ENCODE results near the gene CRTC2.
"Not testable (repeated sequence)": the region's sequence is repeated elsewhere in the genome, so short reads cannot be mapped to it uniquely, and the experiment has no call there.

The CRTC2 gene, protein sequence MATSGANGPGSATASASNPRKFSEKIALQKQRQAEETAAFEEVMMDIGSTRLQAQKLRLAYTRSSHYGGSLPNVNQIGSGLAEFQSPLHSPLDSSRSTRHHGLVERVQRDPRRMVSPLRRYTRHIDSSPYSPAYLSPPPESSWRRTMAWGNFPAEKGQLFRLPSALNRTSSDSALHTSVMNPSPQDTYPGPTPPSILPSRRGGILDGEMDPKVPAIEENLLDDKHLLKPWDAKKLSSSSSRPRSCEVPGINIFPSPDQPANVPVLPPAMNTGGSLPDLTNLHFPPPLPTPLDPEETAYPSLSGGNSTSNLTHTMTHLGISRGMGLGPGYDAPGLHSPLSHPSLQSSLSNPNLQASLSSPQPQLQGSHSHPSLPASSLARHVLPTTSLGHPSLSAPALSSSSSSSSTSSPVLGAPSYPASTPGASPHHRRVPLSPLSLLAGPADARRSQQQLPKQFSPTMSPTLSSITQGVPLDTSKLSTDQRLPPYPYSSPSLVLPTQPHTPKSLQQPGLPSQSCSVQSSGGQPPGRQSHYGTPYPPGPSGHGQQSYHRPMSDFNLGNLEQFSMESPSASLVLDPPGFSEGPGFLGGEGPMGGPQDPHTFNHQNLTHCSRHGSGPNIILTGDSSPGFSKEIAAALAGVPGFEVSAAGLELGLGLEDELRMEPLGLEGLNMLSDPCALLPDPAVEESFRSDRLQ

DNA sequence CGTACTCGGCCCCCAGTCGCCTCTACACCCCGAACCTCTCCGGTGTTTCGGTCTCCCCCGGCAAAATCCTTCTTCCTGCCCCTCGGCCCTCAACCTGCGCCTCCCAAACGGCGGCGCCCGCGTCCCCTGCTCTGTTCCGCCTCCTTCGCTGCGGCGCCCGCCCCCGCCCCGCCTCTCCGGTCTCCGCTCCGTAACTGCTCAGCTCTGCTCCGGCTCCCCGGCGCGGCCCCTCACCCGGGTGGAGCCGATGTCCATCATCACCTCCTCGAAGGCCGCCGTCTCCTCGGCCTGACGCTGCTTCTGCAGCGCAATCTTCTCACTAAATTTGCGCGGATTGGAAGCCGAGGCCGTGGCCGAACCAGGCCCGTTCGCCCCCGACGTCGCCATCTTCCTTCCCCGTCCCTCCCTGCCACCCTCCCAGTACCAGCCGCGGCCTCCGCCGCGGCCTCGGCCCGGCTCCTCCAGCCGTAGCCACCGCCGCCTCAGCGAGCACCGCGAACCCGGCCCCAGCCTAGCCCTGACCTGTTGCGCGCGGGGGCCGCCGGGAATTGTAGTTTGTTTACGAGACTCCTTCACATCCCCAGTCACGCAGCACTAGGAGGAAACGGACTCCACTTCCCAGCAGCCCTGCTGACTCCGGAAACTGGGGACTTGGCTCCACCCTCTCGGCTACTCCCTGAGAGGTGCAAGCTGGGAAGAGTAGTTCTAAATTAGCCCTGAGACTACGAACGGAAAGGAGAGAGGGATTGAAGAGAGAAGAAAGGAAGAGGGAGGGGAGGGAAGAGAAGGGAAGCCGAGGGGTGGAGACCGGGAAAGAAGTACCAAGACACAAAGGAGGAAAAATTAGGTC is at the start of gene CRTC2:
Gene CRTC2, minus strand, starts transcription at position 502 of the 850 bp plus-strand sequence. Its CDS starts 115 bp downstream, at position 387.
- no peaks in the 10 kb centered on the region for H3K27me3 ChIP-seq (ENCODE audit: control insufficient read depth, insufficient read depth, low read length)
- H3K9ac ChIP-seq (ENCODE audit: low read length) = peak within 1 kb of the TSS; percentile 91
- H3K4me1 ChIP-seq (ENCODE audit: control insufficient read depth, insufficient read depth, low read length) = peaks cover 15% of the 10 kb centered on the region
- H3K4me3 ChIP-seq (ENCODE audit: low read length) = peak within 1 kb of the TSS; percentile 93
- peak within 1 kb of the TSS; percentile 89 for H3K27ac ChIP-seq (ENCODE audit: low read depth, low read length)
- H3K36me3 ChIP-seq (ENCODE audit: control insufficient read depth, insufficient read depth, low read length) = peaks cover 5% of the 10 kb centered on the region

DNA sequence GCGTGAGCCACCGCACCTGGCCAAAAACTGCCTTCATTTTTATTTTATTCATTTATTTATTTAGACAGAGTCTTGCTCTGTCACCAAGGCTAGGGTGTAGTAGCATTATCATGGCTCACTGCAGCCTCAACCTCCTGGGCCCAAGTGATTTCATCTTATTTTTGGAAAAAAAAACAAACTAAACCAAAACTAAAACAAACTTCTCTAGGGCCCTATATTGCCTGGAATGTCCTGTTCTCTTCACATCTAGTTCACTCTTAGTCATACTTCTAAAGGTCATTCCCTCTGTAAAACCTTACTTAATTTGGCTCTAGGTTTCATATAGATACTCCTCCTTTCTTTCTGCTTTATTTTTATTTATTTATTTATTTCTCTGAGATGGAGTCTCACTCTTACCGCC is 47.7 kb upstream of the CRTC2 start:
- no peak overlapping the region for H3K9ac ChIP-seq (ENCODE audit: low read length)
- no peaks in the 10 kb centered on the region for H3K27me3 ChIP-seq (ENCODE audit: control insufficient read depth, insufficient read depth, low read length)
- H3K4me1 ChIP-seq (ENCODE audit: control insufficient read depth, insufficient read depth, low read length) = no peaks in the 10 kb centered on the region
- no peak overlapping the region for H3K4me3 ChIP-seq (ENCODE audit: low read length)
- H3K27ac ChIP-seq (ENCODE audit: low read depth, low read length) = no peak overlapping the region
- no peaks in the 10 kb centered on the region for H3K36me3 ChIP-seq (ENCODE audit: control insufficient read depth, insufficient read depth, low read length)

DNA sequence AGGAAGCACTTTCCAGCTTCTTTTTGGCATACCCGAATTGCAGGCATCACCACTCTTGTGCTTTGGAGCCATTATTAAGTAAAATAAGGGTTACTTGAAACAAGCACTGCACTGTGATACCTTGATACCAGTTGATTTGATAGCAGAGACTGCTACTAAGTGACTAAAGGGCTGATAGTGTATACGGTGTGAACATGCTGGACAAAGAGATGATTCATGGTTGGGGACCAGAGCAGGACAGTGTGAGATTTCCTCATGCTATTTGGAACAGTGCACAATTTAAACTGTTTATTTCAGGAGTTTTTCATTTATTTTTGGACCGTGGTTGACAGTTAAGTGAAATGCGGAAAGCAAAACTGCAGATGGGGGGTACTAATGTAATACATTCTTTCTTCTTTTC is 42.0 kb upstream of the CRTC2 start:
- Histone ChIP-seq H3K27ac (ENCODE audit: low read depth, low read length) (no peak overlapping the region), H3K27me3 (ENCODE audit: control insufficient read depth, insufficient read depth, low read length) (no peaks in the 10 kb centered on the region), H3K9ac (ENCODE audit: low read length) (no peak overlapping the region), H3K4me1 (ENCODE audit: control insufficient read depth, insufficient read depth, low read length) (no peaks in the 10 kb centered on the region), H3K4me3 (ENCODE audit: low read length) (no peak overlapping the region), H3K36me3 (ENCODE audit: control insufficient read depth, insufficient read depth, low read length) (no peaks in the 10 kb centered on the region)

- H3K4me3 ChIP-seq (ENCODE audit: low read length); H3K27ac ChIP-seq (ENCODE audit: low read depth, low read length); H3K4me1 ChIP-seq (ENCODE audit: control insufficient read depth, insufficient read depth, low read length); H3K27me3 ChIP-seq (ENCODE audit: control insufficient read depth, insufficient read depth, low read length); H3K36me3 ChIP-seq (ENCODE audit: control insufficient read depth, insufficient read depth, low read length); H3K9ac ChIP-seq (ENCODE audit: low read length): not testable (repeated sequence)
Observed at GRCh38 chr1:153996882-153997281, 38.5 kb upstream of the CRTC2 start.

DNA sequence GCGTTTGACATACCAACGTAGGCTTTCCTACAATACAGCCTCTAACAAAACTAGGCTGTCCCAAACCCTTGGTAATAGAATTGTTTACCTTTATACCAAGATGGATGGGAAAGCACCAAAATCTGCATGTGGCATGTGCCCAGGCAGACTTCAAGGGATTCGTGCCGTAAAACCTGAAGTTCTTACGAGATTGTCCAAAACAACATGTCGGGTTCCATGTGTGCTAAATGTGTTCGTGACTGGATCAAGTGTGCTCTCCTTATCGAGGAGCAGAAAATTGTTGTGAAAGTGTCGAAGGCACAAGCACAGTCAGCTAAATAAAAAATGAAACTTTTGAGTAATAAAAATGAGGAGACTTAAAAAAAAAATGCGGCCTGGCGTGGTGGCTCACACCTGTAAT is 37.2 kb upstream of the CRTC2 start:
- Histone ChIP-seq H3K4me3 (ENCODE audit: low read length) (no peak overlapping the region), H3K9ac (ENCODE audit: low read length) (no peak overlapping the region), H3K36me3 (ENCODE audit: control insufficient read depth, insufficient read depth, low read length) (peaks cover 8% of the 10 kb centered on the region), H3K27me3 (ENCODE audit: control insufficient read depth, insufficient read depth, low read length) (no peaks in the 10 kb centered on the region), H3K4me1 (ENCODE audit: control insufficient read depth, insufficient read depth, low read length) (peaks cover 11% of the 10 kb centered on the region), H3K27ac (ENCODE audit: low read depth, low read length) (no peak overlapping the region)

GRCh38 chr1:153995202-153995601 is 36.8 kb upstream of the CRTC2 start:
- Histone ChIP-seq H3K4me1 (ENCODE audit: control insufficient read depth, insufficient read depth, low read length) (peaks cover 11% of the 10 kb centered on the region), H3K27me3 (ENCODE audit: control insufficient read depth, insufficient read depth, low read length) (no peaks in the 10 kb centered on the region), H3K4me3 (ENCODE audit: low read length) (no peak overlapping the region), H3K36me3 (ENCODE audit: control insufficient read depth, insufficient read depth, low read length) (peaks cover 8% of the 10 kb centered on the region), H3K9ac (ENCODE audit: low read length) (no peak overlapping the region), H3K27ac (ENCODE audit: low read depth, low read length) (no peak overlapping the region)

DNA sequence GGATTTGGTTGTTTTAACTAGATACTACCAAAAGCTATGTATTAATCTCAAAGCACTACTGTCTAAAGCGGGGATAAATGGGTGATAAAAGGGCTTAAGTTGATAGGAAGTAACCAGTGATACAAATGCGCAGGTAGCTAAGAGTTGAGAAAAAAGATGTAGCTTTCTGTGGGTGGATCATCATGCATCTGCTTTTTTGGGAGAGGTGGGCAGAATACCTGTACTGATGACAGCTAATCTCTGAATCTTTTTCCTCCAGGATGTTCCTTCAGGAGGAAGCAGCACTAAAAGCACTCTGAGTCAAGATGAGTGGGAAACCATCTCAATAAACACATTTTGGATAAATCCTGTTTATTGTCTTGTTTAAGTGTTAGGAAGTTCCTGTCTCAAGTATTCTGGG is 33.4 kb upstream of the CRTC2 start:
- Histone ChIP-seq H3K9ac (ENCODE audit: low read length) (no peak overlapping the region), H3K27me3 (ENCODE audit: control insufficient read depth, insufficient read depth, low read length) (no peaks in the 10 kb centered on the region), H3K27ac (ENCODE audit: low read depth, low read length) (peak overlapping the region; percentile 99), H3K36me3 (ENCODE audit: control insufficient read depth, insufficient read depth, low read length) (peaks cover 8% of the 10 kb centered on the region), H3K4me1 (ENCODE audit: control insufficient read depth, insufficient read depth, low read length) (peaks cover 11% of the 10 kb centered on the region), H3K4me3 (ENCODE audit: low read length) (peak overlapping the region; percentile 100)

DNA sequence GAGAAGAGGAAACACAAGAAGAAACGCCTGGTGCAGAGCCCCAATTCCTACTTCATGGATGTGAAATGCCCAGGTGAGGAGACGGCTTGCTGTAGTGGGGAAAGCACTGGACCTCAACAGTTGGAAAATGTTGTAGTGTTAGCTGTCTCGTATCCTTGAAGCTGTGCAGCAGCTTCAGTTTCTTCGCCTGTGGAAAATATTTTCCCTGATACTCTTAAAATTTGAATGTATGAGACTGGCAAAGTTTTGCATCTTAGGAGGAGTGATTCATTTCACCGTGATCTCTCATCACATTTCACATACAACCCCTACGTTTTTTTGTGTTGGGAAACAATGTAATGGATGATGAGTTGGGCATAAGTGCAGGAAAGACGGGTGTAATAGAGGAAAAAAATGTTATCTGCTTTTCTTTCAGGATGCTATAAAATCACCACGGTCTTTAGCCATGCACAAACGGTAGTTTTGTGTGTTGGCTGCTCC is 32.8 kb upstream of the CRTC2 start:
- no peaks in the 10 kb centered on the region for H3K27me3 ChIP-seq (ENCODE audit: control insufficient read depth, insufficient read depth, low read length)
- peak overlapping the region; percentile 99 for H3K27ac ChIP-seq (ENCODE audit: low read depth, low read length)
- H3K36me3 ChIP-seq (ENCODE audit: control insufficient read depth, insufficient read depth, low read length) = peaks cover 8% of the 10 kb centered on the region
- peaks cover 11% of the 10 kb centered on the region for H3K4me1 ChIP-seq (ENCODE audit: control insufficient read depth, insufficient read depth, low read length)
- H3K9ac ChIP-seq (ENCODE audit: low read length) = peak overlapping the region; percentile 96
- H3K4me3 ChIP-seq (ENCODE audit: low read length) = peak overlapping the region; percentile 100

GRCh38 chr1:153990468-153991150 is 32.2 kb upstream of the CRTC2 start, which contains the start of gene RPS27:
TSS of gene RPS27 (plus strand) at chr1:153990762. CDS start at chr1:153990797, 35 bp downstream.
- peak within 1 kb of the TSS; percentile 96 for H3K9ac ChIP-seq (ENCODE audit: low read length)
- peak within 1 kb of the TSS; percentile 100 for H3K4me3 ChIP-seq (ENCODE audit: low read length)
- H3K4me1 ChIP-seq (ENCODE audit: control insufficient read depth, insufficient read depth, low read length) = peaks cover 11% of the 10 kb centered on the region
- H3K27ac ChIP-seq (ENCODE audit: low read depth, low read length) = peak within 1 kb of the TSS; percentile 99
- no peaks in the 10 kb centered on the region for H3K27me3 ChIP-seq (ENCODE audit: control insufficient read depth, insufficient read depth, low read length)
- H3K36me3 ChIP-seq (ENCODE audit: control insufficient read depth, insufficient read depth, low read length) = peaks cover 8% of the 10 kb centered on the region

DNA sequence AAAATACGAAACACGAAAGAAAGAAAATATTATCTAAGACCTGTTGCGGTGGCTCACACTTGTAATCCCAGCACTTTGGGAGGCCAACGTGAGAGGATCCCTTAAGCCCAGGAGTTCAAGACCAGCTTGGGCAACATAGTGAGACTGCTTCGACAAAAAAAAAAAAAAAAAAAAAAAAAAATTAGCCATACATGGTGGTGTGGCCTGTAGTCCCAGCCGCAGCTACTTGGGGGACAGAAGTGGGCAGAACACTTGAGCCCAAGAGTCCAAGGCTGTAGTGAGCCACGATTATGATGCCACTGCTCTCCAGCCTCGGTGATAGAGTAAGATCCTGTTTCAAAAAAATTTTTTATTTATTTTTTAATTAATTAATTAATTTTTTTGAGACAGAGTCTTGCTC is 29.2 kb upstream of the CRTC2 start:
- peaks cover 7% of the 10 kb centered on the region for H3K36me3 ChIP-seq (ENCODE audit: control insufficient read depth, insufficient read depth, low read length)
- no peaks in the 10 kb centered on the region for H3K27me3 ChIP-seq (ENCODE audit: control insufficient read depth, insufficient read depth, low read length)
- peaks cover 18% of the 10 kb centered on the region for H3K4me1 ChIP-seq (ENCODE audit: control insufficient read depth, insufficient read depth, low read length)
- H3K9ac ChIP-seq (ENCODE audit: low read length) = no peak overlapping the region
- no peak overlapping the region for H3K4me3 ChIP-seq (ENCODE audit: low read length)
- H3K27ac ChIP-seq (ENCODE audit: low read depth, low read length) = no peak overlapping the region

DNA sequence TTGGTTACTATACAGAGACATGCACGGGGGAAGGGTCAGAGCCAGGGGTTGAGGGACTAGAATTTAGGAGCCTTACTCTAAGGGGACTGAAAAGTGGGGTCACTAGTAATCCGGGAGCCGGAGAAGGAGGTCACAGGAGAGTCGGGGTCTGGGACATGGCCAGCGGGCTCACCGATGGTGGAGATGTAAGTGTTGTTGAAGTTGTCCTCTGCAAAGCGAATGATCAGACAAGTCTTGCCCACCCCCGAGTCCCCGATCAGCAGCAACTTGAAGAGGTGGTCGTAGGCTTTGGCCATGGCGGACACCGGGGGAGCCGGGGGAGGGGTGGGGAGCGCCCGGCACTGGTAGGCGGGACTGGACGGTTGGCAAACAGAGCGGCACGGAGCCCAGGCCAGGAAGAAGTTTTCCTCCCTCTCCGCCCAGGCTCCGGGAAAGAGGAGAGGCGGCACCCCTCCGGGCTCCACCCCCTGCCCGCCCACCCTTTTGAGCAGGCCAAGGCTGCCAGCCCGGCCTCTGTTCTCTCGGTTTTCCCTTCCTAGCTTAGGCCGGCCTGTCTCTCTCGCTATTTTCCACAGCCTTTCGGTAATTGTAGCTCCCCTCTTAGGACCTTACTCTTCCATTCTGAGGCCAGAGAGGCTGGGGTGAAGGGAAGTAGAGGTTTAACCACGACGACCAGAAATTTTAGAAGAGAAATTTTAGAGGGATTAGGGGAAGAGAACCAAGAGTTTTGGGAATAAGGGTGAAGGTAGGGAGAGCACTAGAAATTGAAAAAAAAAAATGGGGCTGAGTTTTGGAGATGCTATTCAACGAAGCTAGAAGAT is 27.7 kb upstream of the CRTC2 start, which contains the start of gene RAB13:
Gene RAB13, minus strand, starts transcription at position 399 of the 821 bp plus-strand sequence. Its CDS starts 103 bp downstream, at position 296.
- H3K27ac ChIP-seq (ENCODE audit: low read depth, low read length) = peak within 1 kb of the TSS; percentile 95
- peak within 1 kb of the TSS; percentile 85 for H3K4me3 ChIP-seq (ENCODE audit: low read length)
- H3K9ac ChIP-seq (ENCODE audit: low read length) = peak within 1 kb of the TSS; percentile 84
- H3K27me3 ChIP-seq (ENCODE audit: control insufficient read depth, insufficient read depth, low read length) = no peaks in the 10 kb centered on the region
- H3K36me3 ChIP-seq (ENCODE audit: control insufficient read depth, insufficient read depth, low read length) = peaks cover 3% of the 10 kb centered on the region
- peaks cover 8% of the 10 kb centered on the region for H3K4me1 ChIP-seq (ENCODE audit: control insufficient read depth, insufficient read depth, low read length)

Data from rectal smooth muscle tissue (tissue), 1 donor.